HG02981 (cell line): ENCODE results near the gene WDR86.

Experiments used
- ATAC-seq: cut with Tn5 transposase; IDR thresholded peaks from one replicate; pipeline ENCODE4 v1.9.1; 2021; ENCODE audit warnings: mild to moderate bottlenecking, moderate library complexity; ENCODE audit not compliant: unreplicated experiment

The WDR86 gene

DNA sequence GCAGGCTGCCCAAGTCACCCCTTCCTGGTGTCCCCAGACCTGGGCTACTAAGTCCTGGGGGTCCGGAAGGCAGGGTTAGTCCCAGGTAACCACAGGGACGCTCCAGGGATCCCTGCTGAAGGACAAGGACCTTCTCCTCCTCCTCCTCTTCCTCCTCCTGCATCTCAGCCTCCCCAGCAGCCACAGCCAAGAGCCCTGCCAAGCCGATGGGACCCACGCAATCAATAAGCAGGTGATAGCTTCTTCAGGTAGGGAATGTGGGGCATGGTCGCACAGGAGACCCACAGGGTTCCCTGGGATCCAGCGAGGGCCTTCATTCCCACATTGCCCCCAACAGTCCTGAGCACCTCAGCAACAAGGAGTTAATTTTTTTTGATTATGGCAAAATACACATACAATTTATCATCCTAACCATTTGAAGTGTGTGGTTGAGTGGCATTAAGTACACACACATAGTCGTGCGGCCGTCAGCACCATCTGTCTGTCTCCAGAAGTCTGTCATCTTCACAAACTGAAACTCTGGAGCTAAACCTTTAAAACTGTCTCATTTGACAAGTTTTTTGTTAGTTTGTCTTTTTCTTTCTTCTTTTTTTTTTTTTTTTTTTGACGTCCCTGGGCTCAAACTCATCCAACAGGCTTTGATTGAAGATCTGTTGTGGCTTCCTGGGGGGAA is 18.0 kb upstream of the WDR86 start:
- no peak for ATAC-seq

DNA sequence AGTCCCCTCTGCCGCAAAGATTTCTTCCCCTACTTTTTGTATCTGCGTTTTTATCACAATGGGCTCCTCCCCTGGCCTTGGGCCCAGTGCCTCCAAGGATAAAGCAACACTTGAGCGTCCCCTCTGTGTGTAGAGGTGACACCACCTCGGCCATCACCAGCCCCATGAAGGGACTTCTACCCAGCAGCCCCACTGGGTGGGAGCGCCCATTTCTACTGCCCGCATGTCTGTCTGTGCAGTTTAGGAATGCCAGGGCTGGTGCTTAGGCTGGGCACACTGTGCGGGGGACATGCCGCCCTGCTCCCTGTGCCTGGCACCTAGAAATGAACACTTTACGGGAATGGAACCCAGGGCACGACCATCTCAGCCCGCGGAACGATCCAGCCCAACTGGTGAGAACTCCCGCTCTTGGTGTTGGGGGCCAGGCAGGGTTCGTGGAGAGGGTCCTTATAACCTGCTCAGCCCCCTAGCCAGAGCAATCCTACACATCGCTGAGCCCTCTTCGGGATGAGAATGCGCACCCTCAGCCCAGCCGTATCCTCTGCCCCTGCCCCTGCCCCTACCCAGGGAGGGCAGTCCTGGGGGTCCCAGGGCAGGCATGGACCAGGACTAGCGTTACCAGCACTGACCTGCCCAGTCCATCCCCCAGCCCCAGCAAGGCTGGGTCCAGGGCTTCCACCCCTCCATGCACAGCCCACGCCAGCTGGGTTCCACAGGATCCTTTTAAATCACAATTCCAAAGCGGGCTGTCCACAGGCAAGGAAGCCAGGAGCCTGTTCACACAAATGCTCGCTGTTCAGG is 17.3 kb upstream of the WDR86 start:
- no peak for ATAC-seq

DNA sequence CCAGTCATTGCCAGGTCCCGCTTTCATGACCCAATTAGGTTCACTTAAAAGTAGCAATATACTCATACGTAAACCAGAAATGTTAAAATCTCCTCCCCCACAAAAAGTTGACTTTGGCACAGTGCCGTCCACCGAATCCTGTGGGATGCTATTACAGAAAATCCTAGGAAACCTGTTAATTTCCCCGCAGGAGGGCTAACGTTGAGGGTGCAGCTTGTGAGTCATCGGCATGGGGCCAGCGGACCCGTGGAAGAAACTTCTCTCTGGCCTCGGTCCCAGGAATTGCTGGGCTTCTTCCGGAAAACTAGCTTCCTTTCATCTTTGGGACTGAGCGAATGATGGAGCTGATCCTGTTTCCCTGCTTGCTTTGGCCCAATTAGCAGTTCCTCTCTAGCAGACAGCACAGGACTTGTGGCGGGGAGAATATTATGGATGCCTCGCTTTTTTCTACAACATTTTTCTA is 16.6 kb upstream of the WDR86 start:
- no peak for ATAC-seq

DNA sequence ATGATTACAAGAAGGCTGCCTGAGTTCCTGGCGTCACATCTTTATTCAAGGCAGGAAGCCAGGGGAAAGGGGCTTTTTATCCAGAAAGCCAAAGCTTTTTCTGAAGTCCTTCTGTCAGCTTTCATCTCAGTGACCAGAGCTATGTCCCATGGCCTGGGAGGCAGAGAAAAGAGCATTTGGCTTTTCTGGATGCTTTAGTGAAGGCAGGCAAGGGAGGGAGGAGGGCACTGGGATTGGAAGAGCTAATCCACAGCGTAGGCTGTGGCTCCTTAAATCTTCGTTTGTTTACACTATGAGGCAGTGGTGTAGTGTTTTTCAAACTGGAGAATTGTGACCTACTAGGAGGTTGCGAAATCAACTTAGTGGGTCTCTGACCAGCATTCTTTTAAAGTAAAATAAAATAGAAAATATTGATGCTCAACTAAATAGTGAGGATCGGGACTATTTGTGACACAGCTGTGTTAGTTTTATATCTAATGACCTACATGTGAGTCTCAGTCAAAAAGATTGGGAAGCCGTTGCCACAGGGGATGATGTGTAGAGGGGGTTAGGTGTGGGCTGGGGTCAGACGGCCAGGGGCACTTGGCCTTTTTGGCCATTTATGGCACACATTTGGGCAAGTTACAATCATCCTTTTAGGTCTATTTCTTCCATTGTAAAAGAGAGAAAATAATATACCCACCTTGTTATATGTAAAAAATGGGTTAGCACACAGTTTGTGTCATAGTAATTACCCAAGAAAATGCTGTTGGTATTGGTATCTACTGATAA is 16.0 kb upstream of the WDR86 start:
- ATAC-seq, result no peak

- no peak for ATAC-seq
These were observed 15.0 kb upstream of the WDR86 start for GRCh38 chr7:151424799-151425198.

DNA sequence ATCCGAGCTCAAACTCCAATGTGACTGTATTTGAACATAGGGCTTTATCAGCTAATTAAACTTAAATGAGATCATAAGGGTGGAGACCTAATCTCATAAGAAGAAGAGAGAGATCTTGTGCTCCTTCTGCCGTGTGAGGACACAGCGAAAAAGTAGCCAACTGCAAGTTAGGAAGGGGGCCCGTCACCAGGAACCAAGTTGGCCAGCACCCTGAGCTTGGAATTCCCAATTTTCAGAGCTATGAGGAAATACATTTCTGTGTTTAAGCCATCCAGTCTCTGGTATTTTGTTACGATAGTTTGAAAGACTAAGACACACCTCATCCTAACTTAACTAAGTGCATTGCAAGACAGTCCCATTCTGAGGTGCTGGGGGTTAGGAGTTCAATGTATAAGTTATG is 14.1 kb upstream of the WDR86 start:
- ATAC-seq, result no peak

DNA sequence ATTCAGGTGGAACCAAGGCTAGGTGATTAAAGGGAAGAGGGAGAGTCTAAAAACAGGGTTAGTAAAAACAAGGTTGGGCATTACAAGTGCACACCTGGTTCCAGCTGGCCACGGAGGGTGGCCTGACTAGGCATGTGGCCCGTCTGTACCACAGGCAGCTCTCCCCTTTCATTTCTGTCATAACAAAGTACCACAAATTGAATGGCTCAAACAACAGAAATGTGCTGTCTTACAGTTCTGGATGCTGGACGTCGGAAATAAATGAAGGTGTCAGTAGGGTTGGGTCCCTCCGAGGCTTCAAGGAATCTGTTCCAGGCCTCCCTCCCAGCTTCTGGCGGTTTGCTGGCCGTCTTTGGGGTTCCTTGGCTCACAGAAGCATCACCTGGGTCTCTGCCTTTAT is 13.4 kb upstream of the WDR86 start:
- no peak for ATAC-seq

- ATAC-seq, result no peak
These were observed 12.4 kb upstream of the WDR86 start for GRCh38 chr7:151422212-151422611.

DNA sequence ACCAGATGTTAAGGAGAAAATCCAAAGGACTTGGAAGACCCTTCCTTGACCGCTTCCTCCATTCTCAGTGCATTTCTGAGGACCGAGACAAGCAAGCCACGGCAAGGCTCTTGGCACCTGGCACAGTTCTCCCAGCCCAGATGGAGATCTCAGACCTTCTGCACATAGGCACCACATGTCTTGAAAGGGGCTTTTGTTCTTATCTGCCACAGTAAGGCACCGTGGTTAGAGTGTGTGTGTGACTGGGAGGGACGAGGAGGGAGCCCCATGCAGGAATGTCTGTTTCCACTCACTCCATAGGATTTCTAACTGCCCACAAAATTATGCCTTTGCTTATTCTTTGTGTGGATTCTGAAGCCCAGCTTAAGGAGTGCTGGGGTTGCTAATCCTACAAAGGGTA is 10.3 kb upstream of the WDR86 start:
- ATAC-seq, result no peak

GRCh38 chr7:151416941-151417315 is 7.1 kb upstream of the WDR86 start:
- ATAC-seq, result no peak

- no peak for ATAC-seq
These were observed 6.5 kb upstream of the WDR86 start for GRCh38 chr7:151416112-151416940.

- no peak for ATAC-seq
These were observed 5.7 kb upstream of the WDR86 start for GRCh38 chr7:151415375-151416105.

DNA sequence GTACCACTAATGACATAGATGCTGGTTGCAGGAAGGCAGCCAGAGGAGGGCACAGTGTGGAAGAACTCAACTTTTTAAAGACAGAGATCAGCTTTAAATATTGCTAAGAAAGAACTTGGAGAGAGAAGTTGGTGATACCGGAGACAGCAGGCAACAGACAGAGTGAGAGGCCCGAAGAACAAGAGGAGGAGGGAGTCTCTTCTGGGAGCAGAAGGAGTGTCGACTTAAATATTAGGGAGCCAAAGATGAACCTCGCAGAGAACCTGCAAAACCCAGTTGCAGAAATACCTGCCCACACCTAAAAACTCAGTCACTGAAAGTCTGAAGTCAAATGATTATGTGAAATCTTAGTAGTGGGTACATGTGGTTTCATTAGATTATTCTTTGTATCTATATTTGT is 3.4 kb upstream of the WDR86 start:
- no peak for ATAC-seq

GRCh38 chr7:151412318-151412717 is 2.5 kb upstream of the WDR86 start:
- ATAC-seq, result no peak

DNA sequence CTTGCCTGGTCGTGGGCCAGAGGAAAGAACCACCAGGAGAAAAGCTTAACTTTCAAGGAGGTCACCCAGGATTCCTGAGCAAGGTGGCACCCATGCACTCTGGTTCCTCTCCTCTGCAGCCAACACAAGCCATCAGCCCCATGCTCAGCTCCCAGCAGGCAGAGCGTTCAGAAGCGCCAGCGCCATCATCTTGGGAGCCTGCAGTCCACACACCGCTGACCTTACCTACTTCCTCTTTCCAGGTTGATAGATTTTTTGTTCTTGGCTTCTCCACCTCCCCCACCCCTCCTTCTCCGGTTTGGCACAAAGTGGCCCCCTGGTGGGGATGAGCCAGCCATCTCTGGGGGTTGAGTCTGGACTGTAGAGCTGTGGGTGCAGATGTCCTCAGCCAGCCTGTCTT is 1.7 kb upstream of the WDR86 start:
- no peak for ATAC-seq

DNA sequence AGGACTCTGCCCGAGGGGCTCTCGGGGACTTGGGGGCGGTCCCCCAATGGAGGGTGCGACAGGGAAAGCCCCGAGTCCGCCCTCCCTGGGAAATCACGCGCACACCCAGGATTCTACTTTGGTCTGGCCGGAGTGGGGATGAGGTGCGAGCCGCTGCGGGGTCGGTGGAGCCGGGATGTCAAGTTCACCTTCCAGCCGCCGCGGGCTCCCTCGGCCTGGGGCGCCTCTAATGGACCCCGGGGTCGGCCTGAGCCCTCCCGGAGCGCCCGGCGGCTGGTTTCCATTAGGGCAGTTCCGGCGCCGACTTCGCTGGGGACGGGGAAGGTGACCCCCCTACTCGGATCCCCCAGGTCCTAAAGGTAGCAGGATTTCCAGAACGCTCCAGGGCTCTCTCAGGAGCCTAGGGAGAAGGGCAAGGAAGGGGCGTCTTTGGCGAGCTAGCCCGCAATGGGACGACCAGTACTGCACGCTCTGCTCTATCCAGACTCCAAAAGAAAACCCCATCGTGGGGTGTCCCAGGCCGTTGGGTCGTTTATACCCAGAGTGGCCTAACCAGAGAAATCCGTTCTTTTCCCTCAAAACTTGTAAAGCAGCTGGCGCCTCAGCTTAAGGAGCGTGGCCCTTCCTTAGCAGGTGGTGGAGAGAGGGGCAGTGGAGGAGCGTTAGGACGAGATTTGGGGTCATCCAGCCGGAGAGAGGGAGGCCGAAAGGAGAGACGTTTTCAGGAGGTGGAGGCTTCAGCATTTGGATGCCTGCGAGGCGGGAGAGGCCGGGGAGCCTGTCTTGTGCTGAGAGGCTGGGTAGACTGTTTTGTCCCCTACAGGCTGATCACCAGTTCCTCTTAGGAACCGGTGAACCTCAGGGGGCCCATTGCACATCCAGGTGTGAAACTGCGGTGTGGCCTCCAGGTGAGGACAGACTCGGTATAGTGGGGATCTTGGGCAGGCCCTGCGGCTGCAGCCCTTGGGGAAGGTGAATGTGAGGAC is 860 bp upstream of the WDR86 start:
- no peak for ATAC-seq

- ATAC-seq, result peak; percentile 64
These were observed 785 bp downstream of the WDR86 start for GRCh38 chr7:151408839-151409666.

DNA sequence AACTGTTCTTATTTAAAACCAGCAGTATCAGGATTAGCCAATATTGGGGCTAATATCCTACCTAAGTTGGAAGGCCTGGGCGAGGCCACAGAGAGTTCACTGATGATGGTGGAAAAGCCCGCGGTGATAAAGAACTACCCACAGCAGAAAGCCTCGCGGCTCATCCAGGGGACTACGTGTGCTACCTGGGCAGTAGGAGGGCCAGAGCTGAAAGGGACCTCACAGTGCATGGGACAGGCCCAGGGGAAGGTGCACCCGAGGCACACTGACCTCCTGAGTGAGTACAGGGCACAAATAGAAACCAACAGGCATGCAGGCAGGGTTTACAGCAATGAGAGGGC is 1.4 kb downstream of the WDR86 start:
- ATAC-seq, result no peak
